Measurements from ENCODE around the gene CERS1.

The CERS1 gene

DNA sequence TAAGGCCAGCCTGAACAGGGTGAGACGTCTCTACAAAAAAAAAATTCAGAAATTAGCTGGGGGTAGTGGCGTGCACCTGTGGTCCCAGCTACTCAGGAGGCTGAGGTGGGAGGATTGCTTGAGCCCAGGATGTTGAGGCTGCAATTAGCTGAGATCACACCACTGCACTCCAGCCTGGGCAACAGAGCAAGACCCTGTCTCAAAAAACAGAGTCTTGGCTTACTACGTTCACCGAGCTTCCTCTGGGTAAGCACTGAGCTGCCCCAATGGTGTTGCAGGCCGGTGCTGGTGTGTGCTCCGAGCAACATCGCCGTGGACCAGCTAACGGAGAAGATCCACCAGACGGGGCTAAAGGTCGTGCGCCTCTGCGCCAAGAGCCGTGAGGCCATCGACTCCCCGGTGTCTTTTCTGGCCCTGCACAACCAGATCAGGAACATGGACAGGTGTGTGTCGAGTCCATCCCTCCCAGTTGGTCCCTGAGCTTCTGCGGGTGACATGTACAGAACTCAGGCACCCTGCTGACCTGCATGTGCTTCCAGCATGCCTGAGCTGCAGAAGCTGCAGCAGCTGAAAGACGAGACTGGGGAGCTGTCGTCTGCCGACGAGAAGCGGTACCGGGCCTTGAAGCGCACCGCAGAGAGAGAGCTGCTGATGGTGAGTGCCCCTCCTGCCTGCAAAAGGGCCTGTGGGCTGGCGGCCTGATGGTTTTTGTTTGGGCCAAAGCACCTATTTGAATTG, 40.1 kb downstream of the CERS1 start:
- no peak for DNase-seq

DNA sequence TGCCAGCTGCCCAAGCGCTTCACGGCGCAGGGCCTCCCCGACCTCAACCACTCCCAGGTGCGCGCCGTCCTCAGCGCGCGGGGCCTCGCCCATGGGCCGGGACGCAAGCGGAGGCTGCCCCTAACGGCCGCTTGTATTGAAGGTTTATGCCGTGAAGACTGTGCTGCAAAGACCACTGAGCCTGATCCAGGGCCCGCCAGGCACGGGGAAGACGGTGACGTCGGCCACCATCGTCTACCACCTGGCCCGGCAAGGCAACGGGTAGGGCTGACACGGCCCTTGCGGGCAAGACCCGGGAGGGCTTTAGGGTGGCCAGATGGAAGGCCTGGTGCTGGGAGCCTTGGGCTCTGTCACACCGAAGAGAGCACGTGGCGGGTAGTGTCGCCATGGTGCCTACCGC, 41.0 kb downstream of the CERS1 start:
- DNase-seq = no peak

DNA sequence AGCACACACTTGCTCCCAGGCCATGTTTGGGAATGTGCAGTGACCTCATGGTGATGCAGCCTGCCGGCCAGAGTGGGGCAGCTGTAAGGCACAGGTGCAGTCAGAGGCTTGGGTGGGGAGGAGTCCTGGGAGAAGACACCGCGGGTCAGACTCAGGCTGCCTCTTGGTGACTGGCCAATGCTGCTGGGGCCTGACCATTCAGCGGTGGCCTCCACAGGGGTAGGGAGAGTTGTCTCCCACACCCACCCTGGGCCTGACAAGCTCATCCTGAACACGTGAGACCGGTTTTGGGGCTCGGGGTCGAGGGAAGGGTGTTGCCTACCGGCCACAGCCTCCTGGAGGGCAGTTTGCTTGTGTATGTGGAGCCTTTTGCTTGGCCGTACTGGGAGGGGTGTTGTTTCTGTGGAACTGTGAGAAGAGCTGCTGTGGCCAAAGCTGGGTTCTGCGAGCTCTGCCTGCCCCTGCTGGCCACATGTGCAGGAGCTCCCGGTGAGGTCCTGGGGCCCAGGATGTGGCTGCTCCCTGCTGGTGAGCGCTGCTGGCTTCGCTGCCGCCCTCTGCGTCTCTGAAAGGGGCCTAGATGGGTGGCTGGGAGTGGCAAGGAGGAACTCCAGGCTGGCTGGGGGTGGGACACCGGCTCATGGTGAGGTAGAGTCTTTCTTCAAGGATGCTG, 42.1 kb downstream of the CERS1 start:
- DNase-seq = no peak

DNA sequence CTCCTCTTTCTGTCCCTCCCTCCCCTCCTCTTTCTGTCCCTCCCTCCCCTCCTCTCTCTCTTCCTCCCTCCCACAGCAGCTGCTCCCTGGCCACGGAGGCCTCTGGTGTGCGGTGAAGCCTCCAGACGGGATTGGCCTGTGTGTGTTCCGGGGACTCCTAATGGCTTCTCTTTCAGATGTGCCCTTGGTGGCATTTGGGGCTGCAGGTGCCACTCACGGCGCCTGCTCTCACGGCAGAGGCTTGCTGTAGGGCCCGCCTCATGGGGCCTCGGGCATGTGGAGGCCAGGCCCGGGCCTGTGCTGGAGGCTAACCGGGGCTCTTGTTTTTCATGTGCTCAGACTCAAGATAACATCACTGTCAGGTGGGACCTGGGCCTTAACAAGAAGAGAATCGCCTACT, 43.3 kb downstream of the CERS1 start:
- no peak for DNase-seq

DNA sequence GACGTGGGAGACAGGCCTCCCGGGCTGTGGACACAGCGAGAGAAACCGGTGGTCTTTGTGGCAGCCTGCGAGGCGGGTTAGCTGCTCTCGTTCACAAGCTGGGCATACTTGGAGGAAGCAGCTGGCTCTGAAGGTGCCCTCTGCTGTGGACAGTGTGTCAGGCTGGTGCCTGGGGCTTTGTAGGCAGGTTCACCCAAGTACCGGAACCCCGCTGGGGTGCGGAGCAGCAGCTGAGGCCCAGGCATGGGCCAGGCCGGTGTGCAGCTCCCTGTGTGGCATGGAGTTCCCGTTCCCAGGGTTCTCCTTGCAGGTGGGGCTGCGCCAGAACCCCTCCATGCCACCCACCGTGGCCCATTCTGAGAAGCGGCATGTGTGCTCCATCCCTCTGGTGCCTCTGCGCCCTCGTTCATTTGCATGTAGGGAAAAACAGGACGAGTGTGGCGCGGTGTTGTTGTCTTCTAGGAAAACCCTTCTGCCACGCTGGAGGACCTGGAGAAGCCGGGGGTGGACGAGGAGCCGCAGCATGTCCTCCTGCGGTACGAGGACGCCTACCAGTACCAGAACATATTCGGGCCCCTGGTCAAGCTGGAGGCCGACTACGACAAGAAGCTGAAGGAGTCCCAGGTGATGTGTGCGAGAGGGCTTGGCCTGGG, 44.2 kb downstream of the CERS1 start:
- DNase-seq = no peak

DNA sequence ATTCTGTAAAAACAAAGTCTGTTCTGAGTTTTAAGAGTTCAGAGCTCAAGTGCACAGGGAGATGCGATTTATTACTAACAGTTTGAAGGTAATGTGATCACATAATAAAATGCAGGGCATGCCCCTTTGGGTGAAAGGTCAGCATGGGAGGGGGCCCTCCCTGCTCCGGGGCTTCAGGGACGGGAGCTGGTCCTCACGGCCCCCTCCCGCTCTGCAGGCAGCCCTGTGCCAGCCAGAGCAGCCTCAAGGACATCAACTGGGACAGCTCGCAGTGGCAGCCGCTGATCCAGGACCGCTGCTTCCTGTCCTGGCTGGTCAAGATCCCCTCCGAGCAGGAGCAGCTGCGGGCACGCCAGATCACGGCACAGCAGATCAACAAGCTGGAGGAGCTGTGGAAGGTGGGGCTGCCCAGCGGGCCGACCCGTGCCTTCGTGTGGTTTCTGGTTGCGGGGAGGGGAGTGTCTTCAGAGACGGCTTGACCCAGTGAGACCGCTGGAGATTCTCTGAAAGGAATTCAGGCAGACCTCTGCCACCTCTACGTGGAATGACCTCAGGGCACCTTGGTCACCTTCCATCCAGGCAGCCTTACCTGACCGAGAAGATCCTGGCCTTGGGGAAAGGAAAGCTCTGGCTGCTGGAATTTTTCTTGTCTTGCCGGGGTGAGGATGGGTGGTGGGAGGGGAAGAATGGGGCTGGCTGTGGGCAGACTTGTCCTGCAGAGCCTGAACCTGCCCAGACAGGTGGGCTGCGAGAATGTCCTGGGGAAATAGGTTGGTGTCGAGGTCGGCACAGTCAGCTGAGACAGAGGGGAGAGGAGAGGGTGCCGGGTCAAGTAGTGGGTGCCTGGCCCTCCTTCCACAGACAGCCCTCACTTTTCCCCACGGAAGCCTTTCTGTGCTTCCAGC, 45.2 kb downstream of the CERS1 start:
- DNase-seq = no peak

DNA sequence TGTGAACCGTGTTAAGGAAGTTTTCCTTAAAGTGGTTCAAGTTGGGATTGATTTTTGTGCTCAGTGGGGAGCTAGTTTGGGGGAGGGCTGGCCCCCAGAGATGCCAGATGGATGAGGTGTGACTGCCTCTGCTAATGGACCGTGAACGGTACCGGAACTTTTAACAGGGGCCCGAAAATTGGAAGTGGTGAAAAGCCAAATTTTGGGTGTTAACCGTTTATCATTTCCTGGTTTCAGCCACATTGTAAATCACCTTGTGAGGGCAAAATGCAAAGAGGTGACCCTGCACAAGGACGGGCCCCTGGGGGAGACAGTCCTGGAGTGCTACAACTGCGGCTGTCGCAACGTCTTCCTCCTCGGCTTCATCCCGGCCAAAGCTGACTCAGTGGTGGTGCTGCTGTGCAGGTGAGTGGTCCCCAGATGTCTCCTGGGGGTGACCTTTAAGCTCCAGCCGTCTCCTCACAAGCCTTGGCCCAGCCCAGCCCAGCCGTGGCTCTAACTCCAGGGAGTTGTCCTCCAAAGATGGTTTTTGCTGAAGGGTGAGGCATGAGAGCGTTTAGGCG, 46.0 kb downstream of the CERS1 start:
- DNase-seq = no peak

DNA sequence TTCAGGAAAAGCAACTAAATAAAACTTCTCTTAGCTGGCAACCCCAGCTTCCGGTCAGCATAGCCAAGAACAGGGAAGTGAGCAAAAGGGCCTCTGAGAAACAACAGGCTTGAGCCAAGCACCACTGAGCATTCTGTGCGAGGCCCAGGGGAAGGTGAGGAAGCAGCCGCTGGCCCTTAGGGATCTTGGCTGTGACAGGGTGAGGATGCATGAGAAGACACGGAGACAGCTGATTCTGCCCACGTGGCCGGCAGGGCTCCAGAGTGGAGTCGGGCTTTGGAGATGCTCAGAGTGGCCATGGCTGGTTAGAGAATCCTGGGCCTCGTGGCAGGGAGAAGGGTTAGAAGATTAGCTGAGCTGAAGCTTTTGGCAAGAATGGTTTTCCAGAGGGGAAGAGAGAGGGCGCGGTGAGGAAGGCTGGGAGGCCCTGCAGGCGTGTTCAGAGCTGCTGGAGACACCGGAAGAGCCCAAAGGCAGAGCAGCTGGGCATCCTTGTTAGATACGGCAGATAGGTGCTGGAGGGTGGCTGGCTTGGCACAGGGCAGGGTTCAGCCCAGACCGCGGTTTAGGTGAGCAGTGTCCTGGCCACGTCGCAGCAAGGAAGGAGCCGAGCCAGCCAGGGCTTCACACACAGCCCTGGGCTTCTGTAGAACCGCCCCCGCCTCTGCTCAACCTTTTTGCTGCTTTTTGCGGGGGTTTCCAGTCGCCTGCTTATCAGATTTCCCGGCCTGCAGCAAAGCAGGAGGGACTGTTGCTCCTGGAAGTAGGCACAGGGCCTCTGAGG, 46.9 kb downstream of the CERS1 start:
- no peak for DNase-seq

DNA sequence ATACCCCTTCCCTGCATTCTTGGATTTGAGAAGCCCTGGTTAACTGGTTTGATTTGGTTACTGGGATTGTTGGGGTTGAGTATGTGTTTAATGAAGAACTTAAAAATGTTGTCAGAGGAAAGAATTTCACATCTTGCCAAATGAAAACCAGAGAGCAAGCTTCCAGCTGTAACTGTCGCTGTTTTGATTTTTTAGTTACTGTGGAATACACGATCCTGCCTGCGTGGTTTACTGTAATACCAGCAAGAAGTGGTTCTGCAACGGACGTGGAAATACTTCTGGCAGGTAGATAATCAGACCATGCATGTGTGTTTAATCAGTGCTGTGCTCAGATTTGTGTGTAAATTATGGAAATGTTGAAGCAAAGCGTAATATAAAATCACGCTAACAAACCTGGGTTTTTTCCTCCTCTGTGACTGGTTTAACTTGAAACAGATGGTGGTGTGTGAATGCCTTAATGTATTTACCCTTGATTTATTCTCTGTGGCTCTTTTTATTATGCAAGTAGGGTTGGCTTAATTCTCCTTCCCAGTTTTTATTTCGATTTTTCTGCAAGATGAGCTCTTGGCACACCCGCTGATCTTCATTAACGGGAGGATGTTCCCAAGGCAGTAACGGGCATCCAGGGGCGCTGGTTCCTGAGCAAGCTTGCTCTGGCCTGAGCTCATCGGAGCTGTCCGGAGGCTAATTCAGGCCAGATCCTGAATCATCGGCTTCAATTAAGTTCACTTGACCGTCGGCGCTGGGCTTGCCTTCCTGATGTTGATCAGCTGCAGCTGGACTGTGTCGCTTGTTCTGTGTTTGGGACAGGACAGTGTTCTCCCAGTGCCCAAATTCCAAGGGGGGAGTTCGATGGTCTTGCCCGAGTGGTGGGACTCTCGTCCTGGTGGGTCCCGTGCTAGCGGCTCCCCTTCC, 48.2 kb downstream of the CERS1 start:
- no peak for DNase-seq

DNA sequence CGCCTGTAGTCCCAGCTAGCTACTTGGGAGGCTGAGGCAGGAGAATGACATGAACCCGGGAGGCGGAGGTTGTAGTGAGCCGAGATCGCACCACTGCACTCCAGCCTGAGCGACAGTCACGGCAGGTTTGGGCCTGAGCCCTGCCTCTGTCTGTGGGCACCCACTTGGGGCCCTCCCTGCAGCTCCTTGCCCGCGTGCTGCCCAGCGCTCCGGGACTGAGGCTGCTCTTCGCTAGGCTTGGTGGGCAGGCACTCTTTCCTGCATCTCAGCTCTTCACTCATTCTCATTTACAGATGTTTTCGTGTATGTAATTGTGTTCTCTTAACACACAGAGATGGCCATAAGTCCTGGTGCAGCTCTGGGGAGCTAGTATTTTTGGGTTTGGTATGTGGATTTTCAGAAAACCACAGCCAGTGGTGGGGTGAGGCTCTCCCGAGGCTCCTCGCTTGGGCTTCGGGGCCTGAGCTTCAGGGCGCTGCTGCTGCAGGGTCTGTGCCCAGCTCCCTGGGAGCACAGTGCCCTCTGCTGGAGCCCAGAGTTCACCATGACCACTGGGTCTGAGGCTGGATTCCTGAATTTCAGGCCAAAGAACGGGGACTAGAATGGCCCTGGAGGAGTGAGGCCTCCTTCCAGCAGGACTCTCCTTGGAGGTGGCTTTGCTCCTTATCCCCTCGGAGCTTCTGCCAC, 49.0 kb downstream of the CERS1 start:
- no peak for DNase-seq

DNA sequence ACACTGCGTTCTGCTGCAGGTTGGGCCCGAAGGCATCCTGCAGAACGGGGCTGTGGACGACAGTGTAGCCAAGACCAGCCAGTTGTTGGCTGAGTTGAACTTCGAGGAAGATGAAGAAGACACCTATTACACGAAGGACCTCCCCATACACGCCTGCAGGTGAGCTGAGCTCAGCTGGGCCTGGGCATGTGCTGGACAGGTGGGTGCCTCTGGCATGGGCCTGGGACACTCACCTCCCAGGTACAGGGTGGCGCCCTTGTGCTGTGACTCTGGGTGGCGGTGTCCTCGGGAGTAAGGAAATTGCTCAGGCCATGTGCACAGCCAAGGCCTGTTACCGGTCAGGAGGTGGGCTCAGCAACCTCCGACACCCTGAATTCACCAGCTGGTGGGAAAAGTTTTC, 50.0 kb downstream of the CERS1 start:
- DNase-seq = no peak

DNA sequence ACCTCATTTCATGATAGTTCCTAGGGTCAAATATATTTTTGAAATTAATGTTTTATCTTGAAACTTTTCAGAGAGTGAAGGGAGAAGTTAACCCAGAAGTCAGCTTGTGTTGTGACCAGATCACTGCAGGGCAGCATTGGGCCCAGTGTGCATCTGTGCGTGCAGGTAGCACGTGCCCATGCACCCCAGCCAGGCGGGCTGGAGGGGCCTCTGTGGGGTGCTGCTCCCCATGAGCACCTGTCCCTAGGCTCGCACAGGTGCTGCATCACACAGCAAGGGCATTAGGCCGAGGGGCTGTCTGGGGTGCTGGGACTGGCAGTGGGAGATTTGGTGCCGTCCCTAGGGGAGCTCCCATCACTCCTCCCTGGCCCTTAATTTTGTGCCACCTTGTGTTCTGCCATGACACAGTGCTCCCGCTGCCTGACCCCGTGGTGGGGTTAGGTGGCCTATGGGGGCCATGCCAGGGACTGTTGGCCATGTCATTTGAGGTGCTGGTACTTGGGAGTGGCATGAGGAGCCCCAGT, 51.1 kb downstream of the CERS1 start:
- no peak for DNase-seq

DNA sequence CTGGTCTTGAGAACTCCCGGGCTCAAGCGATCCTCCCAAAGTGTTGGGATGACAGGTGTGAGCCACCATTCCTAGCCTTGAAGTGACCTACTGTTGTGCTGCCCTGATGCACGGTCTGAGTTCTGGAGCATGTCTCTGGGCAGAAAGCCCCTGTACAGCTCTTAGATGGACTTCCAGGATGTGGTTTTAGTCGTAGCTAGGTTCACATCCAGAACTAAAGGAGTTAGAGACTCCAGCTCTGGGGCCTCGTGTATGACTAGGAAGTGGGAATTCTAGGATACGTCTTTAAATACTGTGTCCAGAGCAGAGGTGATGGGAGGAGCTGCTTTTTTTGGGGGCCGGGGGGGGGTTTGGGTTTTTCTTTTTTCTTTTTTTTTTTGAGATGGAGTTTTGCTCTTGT, 52.0 kb downstream of the CERS1 start:
- no peak for DNase-seq

DNA sequence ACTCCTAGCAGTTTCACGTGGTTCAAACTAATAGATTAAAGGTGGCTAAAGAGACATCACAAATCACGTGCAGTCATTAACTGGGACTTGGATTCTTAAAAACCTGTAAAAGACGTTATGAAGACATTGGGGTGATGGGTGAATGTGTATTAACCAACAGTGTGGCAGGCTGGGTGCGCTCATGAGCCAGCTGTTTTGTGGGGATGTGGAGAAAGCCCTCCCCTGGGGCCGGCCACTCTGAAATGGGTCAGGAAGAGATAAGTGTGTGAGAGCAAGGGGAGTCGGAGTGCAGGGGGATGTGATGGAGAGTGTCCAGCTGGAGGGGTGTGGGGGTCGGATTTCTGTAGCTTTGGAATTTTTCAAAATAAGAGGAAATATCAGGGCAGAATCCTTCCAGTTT, 53.8 kb downstream of the CERS1 start:
- no peak for DNase-seq

DNA sequence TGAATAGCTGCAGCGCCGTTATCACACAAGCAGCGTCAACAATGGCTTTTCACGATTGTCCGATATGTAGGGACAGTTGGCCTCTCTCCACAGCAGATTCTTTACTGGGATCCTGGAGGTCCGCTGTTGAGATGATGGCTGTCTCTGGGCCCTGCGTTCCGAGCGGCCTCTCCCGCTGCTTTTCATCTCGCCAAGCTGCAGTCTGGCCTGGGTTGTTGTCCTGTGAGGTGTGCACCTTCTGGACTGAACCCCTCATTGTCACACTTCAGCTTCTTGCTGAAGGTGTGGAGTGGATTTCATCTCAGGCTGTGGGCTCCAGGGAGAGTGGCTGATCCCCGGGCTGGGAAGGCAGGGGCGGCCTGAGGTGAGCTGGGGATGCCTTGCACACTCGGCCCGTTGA, 54.6 kb downstream of the CERS1 start:
- DNase-seq = no peak

DNA sequence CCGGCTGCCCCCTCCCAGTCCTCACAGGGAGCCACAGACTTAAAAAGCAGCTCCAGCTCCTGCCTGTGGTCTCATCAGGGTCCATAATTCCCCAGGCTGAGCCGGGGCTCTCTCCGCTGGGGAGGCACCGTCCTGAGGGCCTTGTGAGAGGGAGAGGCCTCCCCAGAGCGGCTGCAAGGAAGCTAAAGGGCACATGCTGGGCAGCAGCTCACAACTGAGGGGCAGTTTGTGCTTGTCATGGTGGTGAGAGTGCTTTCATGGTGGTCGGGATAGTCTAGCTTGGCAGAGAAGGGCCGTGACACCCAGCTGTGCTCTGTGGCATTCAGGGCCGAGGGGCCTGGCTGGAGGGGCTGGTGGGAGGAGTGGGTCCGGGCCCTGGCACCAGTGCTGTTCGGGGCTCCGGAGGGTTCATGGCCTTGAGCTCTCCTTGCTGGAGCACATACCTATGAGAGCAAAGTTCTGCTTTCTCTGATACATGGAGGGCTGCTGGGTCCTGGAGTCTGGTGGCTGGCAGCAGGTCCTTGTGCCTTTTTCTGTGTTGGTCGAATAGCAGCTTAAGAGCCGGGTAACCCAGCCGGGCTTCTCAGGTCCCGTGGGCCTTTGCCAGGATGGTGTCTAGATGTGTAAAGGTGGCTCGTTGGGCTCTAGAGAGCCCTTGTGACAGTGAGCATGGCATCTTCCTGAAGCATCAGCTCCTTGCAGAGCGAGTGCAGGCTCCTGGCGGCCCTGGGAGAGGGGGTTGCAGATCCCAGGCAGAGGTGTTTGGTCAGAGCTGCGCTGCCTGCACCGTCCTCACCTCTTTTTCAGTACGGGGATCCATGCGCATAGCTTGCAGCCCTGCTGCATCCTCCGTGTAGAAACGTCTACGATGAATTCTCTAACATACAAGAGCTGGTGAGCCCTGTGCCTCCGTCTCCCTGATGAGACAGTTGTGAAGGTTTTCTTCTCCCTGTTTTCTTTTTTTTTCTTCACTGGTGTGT, 55.4 kb downstream of the CERS1 start:
- DNase-seq = no peak

DNA sequence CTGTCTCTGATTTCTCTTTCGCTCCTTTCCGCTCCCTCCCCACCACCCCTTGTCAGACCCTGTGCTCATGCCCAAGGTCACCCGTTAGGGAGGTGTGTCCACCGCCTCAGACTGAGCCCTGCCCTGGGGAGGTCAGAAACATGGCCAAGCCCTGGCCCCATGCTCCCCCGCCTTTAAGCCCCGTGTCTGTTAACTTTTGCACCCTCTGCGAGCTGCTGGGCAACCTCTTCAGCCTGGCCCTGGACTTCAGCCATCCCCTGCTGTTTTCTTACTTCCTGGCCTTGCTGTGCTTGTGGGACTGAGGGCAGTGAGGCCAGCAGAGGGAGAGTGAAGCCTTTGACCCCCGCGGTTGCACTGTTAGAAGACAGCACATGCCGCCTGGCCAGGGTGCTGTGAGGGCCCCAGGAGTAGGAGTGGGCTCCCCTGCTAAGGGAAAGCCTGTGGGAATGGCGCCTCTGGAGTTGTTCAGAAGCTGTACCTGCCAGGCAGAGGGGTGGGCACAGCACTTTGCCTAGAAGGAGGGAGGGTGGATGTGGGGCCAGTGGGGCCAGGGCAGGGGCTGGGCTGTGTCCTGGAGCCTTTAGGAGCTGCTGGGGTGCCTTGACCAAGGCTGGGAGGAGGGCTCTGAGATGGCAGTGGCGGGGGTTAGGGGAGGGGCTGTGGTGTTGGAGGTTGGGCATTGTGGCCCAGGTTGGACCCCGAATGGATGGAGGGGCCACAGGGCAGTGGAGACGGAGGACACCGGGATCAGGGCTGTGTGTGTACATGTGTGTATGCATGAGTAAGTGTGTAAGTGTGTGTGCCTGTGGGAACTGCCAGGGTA, 56.3 kb downstream of the CERS1 start:
- DNase-seq = no peak

DNA sequence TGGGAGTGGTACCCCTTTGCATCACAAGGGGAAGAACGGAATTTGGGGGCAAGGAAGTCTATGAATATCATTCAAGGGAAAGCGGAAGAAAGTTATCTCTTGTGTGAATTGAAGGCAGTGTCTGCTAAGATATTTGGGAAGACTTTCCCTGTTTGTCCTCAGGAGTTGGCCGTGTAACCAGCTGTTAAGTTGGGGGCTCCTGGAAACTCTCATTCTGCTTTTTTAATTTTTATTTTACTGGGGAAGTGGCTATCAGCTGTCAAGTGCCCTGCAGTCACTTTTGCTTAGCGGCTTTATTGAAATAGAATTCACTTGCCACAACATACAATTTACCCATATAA, 61.3 kb downstream of the CERS1 start:
- DNase-seq = no peak
